ENCODE measurements around the gene DONSON. TPM values are rescaled to one million over a fixed set of nuclear protein-coding genes. Genes with fewer than 3 reads are reported as not detected.

Gene DONSON
- total and polyA plus RNA-seq, 2 of the 13 experiments (the other 11 are each of a cell fraction or from before 2014, with no cell fraction given) = 35.4 to 63.6 TPM

DNA sequence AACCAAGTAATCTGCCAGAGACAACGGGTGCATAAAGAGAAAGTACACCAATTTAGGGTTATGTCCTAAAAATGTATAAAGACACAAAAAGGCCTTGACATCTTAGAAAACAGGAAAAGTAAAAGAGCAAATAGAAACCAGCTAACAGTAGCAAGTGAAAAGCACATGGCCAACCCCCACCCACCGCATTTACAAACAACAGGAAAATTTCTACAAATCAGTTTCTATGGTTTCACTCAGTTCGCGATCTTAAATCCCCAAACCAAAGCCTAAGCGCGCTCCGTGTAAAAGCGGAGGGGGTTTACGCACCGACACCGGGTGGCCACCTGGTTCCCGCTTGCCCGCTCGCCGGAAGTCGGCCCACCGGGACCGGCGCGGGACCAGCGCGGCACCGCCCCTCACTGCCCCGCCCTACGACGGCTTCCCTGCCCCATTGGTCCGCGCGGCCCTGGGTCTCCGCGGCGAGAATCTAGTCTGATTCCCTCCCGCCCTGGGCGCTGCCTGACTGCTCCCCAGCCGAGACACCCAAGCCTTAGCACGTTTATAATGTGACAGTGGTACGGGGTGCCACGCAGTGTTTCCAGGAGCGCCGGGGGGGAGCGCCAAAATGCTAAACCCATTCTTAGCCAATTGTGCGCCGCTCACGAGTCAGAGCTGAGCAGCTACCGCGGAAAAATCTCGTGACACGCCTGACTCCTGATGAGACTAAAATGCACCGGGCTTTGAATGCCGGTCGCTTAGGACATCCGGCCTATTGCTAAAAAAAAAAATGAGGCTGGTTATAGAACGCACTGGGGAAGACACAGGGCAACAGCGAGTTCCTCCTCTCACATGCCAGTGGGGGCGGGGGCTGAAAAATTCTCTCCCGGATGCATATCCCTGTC lies 46.5 kb downstream of the DONSON start, which contains the start of gene GART (continued):
- TF ChIP-seq, protein P1, sequence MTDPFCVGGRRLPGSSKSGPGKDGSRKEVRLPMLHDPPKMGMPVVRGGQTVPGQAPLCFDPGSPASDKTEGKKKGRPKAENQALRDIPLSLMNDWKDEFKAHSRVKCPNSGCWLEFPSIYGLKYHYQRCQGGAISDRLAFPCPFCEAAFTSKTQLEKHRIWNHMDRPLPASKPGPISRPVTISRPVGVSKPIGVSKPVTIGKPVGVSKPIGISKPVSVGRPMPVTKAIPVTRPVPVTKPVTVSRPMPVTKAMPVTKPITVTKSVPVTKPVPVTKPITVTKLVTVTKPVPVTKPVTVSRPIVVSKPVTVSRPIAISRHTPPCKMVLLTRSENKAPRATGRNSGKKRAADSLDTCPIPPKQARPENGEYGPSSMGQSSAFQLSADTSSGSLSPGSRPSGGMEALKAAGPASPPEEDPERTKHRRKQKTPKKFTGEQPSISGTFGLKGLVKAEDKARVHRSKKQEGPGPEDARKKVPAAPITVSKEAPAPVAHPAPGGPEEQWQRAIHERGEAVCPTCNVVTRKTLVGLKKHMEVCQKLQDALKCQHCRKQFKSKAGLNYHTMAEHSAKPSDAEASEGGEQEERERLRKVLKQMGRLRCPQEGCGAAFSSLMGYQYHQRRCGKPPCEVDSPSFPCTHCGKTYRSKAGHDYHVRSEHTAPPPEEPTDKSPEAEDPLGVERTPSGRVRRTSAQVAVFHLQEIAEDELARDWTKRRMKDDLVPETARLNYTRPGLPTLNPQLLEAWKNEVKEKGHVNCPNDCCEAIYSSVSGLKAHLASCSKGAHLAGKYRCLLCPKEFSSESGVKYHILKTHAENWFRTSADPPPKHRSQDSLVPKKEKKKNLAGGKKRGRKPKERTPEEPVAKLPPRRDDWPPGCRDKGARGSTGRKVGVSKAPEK (CRISPR knock-in tag; IDR thresholded peaks at IDR 0.05; ENCODE audit: borderline replicate concordance) = no peak
- TF ChIP-seq SETDB1 (CRISPR knock-in tag; IDR thresholded peaks at IDR 0.05; ENCODE audit: borderline replicate concordance) = no peak
- peak; percentile 75 for TF ChIP-seq HOXA3 (CRISPR knock-in tag; IDR thresholded peaks at IDR 0.05)
- TF ChIP-seq GPN1 (CRISPR knock-in tag; IDR thresholded peaks at IDR 0.05; ENCODE audit: borderline replicate concordance) = no peak
- no peak for TF ChIP-seq ZNF24 (IDR thresholded peaks at IDR 0.05)
- TF ChIP-seq RARG (CRISPR knock-in tag; IDR thresholded peaks at IDR 0.05; ENCODE audit: low read depth) = no peak
- no peak for TF ChIP-seq ZNF598 (CRISPR knock-in tag; IDR thresholded peaks at IDR 0.05; ENCODE audit: borderline replicate concordance)
- 0 out of 2 replicates have a peak, but pooled peaks have one; percentile 41 for TF ChIP-seq HOXA9 (CRISPR knock-in tag; IDR thresholded peaks at IDR 0.05; ENCODE audit: borderline replicate concordance)
- TF ChIP-seq, protein P2, sequence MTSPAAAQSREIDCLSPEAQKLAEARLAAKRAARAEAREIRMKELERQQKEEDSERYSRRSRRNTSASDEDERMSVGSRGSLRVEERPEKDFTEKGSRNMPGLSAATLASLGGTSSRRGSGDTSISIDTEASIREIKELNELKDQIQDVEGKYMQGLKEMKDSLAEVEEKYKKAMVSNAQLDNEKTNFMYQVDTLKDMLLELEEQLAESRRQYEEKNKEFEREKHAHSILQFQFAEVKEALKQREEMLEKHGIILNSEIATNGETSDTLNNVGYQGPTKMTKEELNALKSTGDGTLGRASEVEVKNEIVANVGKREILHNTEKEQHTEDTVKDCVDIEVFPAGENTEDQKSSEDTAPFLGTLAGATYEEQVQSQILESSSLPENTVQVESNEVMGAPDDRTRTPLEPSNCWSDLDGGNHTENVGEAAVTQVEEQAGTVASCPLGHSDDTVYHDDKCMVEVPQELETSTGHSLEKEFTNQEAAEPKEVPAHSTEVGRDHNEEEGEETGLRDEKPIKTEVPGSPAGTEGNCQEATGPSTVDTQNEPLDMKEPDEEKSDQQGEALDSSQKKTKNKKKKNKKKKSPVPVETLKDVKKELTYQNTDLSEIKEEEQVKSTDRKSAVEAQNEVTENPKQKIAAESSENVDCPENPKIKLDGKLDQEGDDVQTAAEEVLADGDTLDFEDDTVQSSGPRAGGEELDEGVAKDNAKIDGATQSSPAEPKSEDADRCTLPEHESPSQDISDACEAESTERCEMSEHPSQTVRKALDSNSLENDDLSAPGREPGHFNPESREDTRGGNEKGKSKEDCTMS (CRISPR knock-in tag; conservative IDR thresholded peaks at IDR 0.05) = no peak
- peak; percentile 24; the same call in 1 of the 2 replicates for TF ChIP-seq ZNF746 (CRISPR knock-in tag; IDR thresholded peaks at IDR 0.05)
- TF ChIP-seq NR2F2 (IDR thresholded peaks at IDR 0.05; ENCODE audit: borderline replicate concordance, low read depth) = peak; percentile 13; the same call in 1 of the 2 replicates
- no peak for TF ChIP-seq SMARCC2 (IDR thresholded peaks at IDR 0.05)
- TF ChIP-seq TCF7L2 (IDR thresholded peaks at IDR 0.05; ENCODE audit: low read depth, low read length) = no peak
- peak; percentile 47; the same call in 1 of the 2 replicates for TF ChIP-seq YEATS4 (CRISPR knock-in tag; IDR thresholded peaks at IDR 0.05; ENCODE audit: borderline replicate concordance)
- TF ChIP-seq MIER2 (CRISPR knock-in tag; IDR thresholded peaks at IDR 0.05) = no peak
- no peak for TF ChIP-seq SNRNP70 (IDR thresholded peaks at IDR 0.05; ENCODE audit: low read depth, low read length)
- TF ChIP-seq, protein P3, sequence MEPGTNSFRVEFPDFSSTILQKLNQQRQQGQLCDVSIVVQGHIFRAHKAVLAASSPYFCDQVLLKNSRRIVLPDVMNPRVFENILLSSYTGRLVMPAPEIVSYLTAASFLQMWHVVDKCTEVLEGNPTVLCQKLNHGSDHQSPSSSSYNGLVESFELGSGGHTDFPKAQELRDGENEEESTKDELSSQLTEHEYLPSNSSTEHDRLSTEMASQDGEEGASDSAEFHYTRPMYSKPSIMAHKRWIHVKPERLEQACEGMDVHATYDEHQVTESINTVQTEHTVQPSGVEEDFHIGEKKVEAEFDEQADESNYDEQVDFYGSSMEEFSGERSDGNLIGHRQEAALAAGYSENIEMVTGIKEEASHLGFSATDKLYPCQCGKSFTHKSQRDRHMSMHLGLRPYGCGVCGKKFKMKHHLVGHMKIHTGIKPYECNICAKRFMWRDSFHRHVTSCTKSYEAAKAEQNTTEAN (CRISPR knock-in tag; conservative IDR thresholded peaks at IDR 0.05) = peak; percentile 70; the same call in 1 of the 2 replicates
- TF ChIP-seq ZFP41 (CRISPR knock-in tag; IDR thresholded peaks at IDR 0.05; ENCODE audit: borderline replicate concordance) = 0 out of 2 replicates have a peak, but pooled peaks have one; percentile 26
- TF ChIP-seq MXD4 (CRISPR knock-in tag; IDR thresholded peaks at IDR 0.05) = peak; percentile 62
- TF ChIP-seq KDM3A (CRISPR knock-in tag; IDR thresholded peaks at IDR 0.05; ENCODE audit: low read depth) = no peak
- TF ChIP-seq ZNF883 (CRISPR knock-in tag; IDR thresholded peaks at IDR 0.05; ENCODE audit: not compliant biosample characterization) = no peak
- no peak for TF ChIP-seq SMAD3 (CRISPR knock-in tag; IDR thresholded peaks at IDR 0.05)
- TF ChIP-seq MLLT10 (CRISPR knock-in tag; IDR thresholded peaks at IDR 0.05) = no peak; the same call in 1 of the 2 replicates
- TF ChIP-seq AKAP8 (CRISPR knock-in tag; IDR thresholded peaks at IDR 0.05) = no peak
- no peak for TF ChIP-seq NBN (conservative IDR thresholded peaks at IDR 0.05)
